ENCODE measurements around the gene PSD2. TPM values are rescaled to one million over a fixed set of nuclear protein-coding genes. Genes with fewer than 3 reads are reported as not detected.

Gene PSD2
- total RNA-seq, 1 experiment from 2014 or later = 0.05 TPM

GRCh38 chr5:139872851-139873794 is 77.5 kb downstream of the PSD2 start:
- CTCF ChIA-PET = no interaction called here

DNA sequence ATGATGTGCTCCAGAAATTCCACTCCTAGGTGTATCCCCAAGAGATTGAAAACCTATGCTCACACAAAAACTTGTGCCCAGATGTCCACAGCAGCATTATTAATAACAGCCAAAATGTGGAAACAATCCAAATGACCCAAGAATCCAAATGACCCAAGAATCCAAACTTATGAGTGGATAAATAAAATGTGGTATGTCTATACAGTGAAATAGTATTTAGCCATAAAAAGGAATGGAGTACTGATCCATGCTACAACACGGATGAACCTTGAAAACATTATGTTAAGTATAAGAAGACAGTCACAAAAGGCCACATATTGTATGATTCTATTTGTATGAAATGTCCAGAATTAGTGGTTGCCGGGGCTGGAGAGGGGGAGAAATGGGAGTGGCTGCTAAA is 80.3 kb downstream of the PSD2 start:
- no peaks in the 10 kb centered on the region for H3K36me3 ChIP-seq (ENCODE audit: control insufficient read depth, insufficient read depth, low read length)
- POLR2A ChIA-PET = no interaction called here

More at GRCh38 chr5:139872851-139873794, 77.5 kb downstream of the PSD2 start:
- Histone ChIP-seq H3K27me3 (ENCODE audit: control insufficient read depth, insufficient read depth, low read length) (no peaks in the 10 kb centered on the region), H3K4me1 (ENCODE audit: control insufficient read depth, insufficient read depth, low read length) (no peaks in the 10 kb centered on the region), H3K4me3 (ENCODE audit: low read depth in 2 of 2, low read length in 2 of 2) (no peak overlapping the region), H3K27ac (ENCODE audit: low read length) (no peak overlapping the region), H3K9me3 (ENCODE audit: control insufficient read depth, insufficient read depth, low read depth, low read length) (no peaks in the 10 kb centered on the region), H3K36me3 (ENCODE audit: control insufficient read depth, insufficient read depth, low read length) (no peaks in the 10 kb centered on the region)
- intact Hi-C loops (cut with micrococcal nuclease; ENCODE audit: unreplicated experiment) = no loop called here
- no TSS peak for BruUV-seq (replicated peaks)
- no peak for TF ChIP-seq TCF7L2 (IDR thresholded peaks at IDR 0.05; ENCODE audit: low read depth, low read length)
- TF ChIP-seq, protein P1, sequence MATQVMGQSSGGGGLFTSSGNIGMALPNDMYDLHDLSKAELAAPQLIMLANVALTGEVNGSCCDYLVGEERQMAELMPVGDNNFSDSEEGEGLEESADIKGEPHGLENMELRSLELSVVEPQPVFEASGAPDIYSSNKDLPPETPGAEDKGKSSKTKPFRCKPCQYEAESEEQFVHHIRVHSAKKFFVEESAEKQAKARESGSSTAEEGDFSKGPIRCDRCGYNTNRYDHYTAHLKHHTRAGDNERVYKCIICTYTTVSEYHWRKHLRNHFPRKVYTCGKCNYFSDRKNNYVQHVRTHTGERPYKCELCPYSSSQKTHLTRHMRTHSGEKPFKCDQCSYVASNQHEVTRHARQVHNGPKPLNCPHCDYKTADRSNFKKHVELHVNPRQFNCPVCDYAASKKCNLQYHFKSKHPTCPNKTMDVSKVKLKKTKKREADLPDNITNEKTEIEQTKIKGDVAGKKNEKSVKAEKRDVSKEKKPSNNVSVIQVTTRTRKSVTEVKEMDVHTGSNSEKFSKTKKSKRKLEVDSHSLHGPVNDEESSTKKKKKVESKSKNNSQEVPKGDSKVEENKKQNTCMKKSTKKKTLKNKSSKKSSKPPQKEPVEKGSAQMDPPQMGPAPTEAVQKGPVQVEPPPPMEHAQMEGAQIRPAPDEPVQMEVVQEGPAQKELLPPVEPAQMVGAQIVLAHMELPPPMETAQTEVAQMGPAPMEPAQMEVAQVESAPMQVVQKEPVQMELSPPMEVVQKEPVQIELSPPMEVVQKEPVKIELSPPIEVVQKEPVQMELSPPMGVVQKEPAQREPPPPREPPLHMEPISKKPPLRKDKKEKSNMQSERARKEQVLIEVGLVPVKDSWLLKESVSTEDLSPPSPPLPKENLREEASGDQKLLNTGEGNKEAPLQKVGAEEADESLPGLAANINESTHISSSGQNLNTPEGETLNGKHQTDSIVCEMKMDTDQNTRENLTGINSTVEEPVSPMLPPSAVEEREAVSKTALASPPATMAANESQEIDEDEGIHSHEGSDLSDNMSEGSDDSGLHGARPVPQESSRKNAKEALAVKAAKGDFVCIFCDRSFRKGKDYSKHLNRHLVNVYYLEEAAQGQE (IDR thresholded peaks at IDR 0.05; ENCODE audit: insufficient read depth in 1 of 2, low read depth in 2 of 2, low read length in 1 of 2) = no peak
- no peak for TF ChIP-seq SIN3A (IDR thresholded peaks at IDR 0.05; ENCODE audit: borderline replicate concordance, insufficient read depth, low read depth, low read length)
- TF ChIP-seq, protein P2, sequence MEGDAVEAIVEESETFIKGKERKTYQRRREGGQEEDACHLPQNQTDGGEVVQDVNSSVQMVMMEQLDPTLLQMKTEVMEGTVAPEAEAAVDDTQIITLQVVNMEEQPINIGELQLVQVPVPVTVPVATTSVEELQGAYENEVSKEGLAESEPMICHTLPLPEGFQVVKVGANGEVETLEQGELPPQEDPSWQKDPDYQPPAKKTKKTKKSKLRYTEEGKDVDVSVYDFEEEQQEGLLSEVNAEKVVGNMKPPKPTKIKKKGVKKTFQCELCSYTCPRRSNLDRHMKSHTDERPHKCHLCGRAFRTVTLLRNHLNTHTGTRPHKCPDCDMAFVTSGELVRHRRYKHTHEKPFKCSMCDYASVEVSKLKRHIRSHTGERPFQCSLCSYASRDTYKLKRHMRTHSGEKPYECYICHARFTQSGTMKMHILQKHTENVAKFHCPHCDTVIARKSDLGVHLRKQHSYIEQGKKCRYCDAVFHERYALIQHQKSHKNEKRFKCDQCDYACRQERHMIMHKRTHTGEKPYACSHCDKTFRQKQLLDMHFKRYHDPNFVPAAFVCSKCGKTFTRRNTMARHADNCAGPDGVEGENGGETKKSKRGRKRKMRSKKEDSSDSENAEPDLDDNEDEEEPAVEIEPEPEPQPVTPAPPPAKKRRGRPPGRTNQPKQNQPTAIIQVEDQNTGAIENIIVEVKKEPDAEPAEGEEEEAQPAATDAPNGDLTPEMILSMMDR (IDR thresholded peaks at IDR 0.05) = no peak
- no peak for TF ChIP-seq POLR2AphosphoS5 (IDR thresholded peaks at IDR 0.05; ENCODE audit: low read depth, low read length)
- in situ Hi-C loops (cut with HindIII; ENCODE audit: low pct_unique_long_range_greater_than_20kb, low sequenced_read_pairs) = no loop called here
- ATAC-seq (no peak), DNase-seq (ENCODE audit: low read depth, low spot score) (no peak)
- POLR2A ChIA-PET = no interaction called here

More for the DNA sequence above, 80.3 kb downstream of the PSD2 start:
- in situ Hi-C loops (cut with HindIII; ENCODE audit: low pct_unique_long_range_greater_than_20kb, low sequenced_read_pairs) (no loop called here), intact Hi-C loops (cut with micrococcal nuclease; ENCODE audit: unreplicated experiment) (no loop called here)
- DNase-seq (ENCODE audit: low read depth, low spot score) (no peak), ATAC-seq (no peak)
- no peaks in the 10 kb centered on the region for H3K9me3 ChIP-seq (ENCODE audit: control insufficient read depth, insufficient read depth, low read depth, low read length)
- CTCF ChIA-PET = no interaction called here
- H3K4me1 ChIP-seq (ENCODE audit: control insufficient read depth, insufficient read depth, low read length) = no peaks in the 10 kb centered on the region
- H3K27ac ChIP-seq (ENCODE audit: low read length) = no peak overlapping the region
- TF ChIP-seq TCF7L2 (IDR thresholded peaks at IDR 0.05; ENCODE audit: low read depth, low read length) (no peak), POLR2AphosphoS5 (IDR thresholded peaks at IDR 0.05; ENCODE audit: low read depth, low read length) (no peak), SIN3A (IDR thresholded peaks at IDR 0.05; ENCODE audit: borderline replicate concordance, insufficient read depth, low read depth, low read length) (no peak)
- TF ChIP-seq, protein P2 (IDR thresholded peaks at IDR 0.05) = no peak
- TF ChIP-seq, protein P1 (IDR thresholded peaks at IDR 0.05; ENCODE audit: insufficient read depth in 1 of 2, low read depth in 2 of 2, low read length in 1 of 2) = no peak
- no peak overlapping the region for H3K4me3 ChIP-seq (ENCODE audit: low read depth in 2 of 2, low read length in 2 of 2)
- BruUV-seq (replicated peaks) = no TSS peak
- no peaks in the 10 kb centered on the region for H3K27me3 ChIP-seq (ENCODE audit: control insufficient read depth, insufficient read depth, low read length)
